Measurements from ENCODE around the gene HMGCLL1.

DNA sequence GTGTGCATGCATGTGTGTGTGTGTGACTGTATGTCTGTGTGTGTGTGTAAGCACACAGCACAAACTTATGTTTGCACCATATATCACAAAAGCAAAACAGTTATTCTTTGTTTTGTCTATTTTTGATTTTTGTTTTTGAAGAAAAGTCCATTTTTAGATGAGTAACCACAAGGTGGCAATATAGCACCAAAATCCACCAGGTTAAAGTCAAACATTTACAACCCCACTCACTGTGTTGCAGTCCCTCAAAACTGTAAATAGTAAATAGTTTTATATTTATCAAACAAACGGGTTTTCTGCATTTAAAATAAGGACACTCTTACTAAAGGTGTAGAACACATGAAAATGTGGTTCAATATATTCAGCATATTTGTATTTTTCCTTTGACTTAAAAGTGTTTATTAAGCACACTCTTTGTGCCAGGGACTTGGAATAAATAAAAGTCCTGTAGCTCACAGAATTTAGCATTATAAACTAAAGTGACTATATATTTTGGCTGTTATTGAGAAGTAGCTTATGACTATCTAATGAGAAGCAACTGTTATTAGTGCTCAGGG lies 133.3 kb downstream of the HMGCLL1 start:
- TF ChIP-seq, protein P1, sequence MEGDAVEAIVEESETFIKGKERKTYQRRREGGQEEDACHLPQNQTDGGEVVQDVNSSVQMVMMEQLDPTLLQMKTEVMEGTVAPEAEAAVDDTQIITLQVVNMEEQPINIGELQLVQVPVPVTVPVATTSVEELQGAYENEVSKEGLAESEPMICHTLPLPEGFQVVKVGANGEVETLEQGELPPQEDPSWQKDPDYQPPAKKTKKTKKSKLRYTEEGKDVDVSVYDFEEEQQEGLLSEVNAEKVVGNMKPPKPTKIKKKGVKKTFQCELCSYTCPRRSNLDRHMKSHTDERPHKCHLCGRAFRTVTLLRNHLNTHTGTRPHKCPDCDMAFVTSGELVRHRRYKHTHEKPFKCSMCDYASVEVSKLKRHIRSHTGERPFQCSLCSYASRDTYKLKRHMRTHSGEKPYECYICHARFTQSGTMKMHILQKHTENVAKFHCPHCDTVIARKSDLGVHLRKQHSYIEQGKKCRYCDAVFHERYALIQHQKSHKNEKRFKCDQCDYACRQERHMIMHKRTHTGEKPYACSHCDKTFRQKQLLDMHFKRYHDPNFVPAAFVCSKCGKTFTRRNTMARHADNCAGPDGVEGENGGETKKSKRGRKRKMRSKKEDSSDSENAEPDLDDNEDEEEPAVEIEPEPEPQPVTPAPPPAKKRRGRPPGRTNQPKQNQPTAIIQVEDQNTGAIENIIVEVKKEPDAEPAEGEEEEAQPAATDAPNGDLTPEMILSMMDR (IDR thresholded peaks at IDR 0.05; ENCODE audit: borderline replicate concordance, extremely low read depth, low read length, poor library complexity, severe bottlenecking) = peak; percentile 57
- TF ChIP-seq EZH2 (IDR thresholded peaks at IDR 0.05; ENCODE audit: borderline replicate concordance, low read depth, low read length, severe bottlenecking) = no peak

All from DND-41 (cell line).